Muscle layer of duodenum (tissue), 2 donors: ENCODE results near the gene TMED8.

Experiments used
- H3K27ac ChIP-seq: one replicate; pipeline ENCODE4 v1.7.0; 2013; ENCODE audit warnings: mild to moderate bottlenecking, low read length
- H3K27me3 ChIP-seq: one replicate; pipeline ENCODE4 v1.7.0; 2013; ENCODE audit warnings: low read depth, mild to moderate bottlenecking, control low read depth, low read length
- H3K36me3 ChIP-seq, 2 donors: one replicate each; pipeline ENCODE4 v1.7.0; 2013; ENCODE audit warnings: low read length in 2 of 2, control low read depth in 1 of 2, mild to moderate bottlenecking in 1 of 2; ENCODE audit not compliant: insufficient read depth in 2 of 2, control insufficient read depth in 1 of 2
- H3K4me1 ChIP-seq, 2 donors: one replicate each; pipeline ENCODE4 v1.7.0; 2013; ENCODE audit warnings: low read length in 2 of 2, mild to moderate bottlenecking in 2 of 2, control low read depth in 1 of 2, moderate library complexity in 1 of 2; ENCODE audit not compliant: insufficient read depth in 2 of 2, control insufficient read depth in 1 of 2
- H3K4me3 ChIP-seq, 2 donors: one replicate each; pipeline ENCODE4 v1.7.0; 2013; ENCODE audit warnings: low read length in 2 of 2, low read depth in 1 of 2, mild to moderate bottlenecking in 1 of 2
- H3K9me3 ChIP-seq, 2 donors: one replicate each; pipeline ENCODE4 v1.7.0; 2013; ENCODE audit warnings: low read length in 2 of 2, control low read depth in 1 of 2, mild to moderate bottlenecking in 1 of 2; ENCODE audit not compliant: control insufficient read depth in 1 of 2
- donor health status: healthy.

TMED8 gene

DNA sequence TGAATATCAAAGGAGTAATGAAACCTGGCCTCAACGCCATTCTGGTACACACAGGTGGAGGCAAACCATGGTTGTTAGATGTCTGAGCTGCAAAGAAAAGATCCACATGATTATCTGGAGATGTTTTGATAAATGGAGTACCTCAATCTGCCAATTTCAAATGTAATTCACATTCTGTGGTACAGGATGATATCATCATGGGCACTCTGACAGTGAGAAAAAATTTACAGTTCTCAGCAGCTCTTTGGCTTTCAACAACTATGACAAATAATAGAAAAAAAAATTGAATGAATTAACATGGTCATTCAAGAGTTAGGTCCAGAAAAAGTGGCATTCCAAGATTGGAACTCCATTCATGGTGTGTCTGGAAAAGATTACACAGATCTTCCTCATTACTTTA, 17.3 kb downstream of the TMED8 start:
- H3K27ac ChIP-seq: no peak overlapping the region

DNA sequence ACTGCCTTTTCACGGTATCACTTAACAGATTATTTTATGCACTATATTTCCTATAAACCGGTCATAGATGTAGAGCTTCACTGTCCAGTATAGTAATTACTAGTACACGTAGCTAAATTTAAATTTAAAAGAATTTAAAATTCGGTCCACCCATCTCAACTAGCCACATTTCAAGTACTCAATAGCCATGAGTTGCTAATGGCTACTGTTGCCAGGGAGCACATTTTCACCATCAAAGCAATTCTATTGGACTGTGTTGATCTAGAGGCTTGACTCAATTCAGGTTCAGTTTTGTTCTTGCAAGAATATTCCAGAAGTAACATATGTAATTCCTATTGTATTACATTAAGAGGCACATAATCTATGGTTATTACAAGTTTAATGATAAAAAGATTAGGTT, 20.0 kb downstream of the TMED8 start:
- H3K36me3 ChIP-seq: no peaks in the 10 kb centered on the region
- no peaks in the 10 kb centered on the region for H3K27me3 ChIP-seq
- H3K4me3 ChIP-seq: no peak overlapping the region
- no peaks in the 10 kb centered on the region for H3K9me3 ChIP-seq
- H3K4me1 ChIP-seq: no peaks in the 10 kb centered on the region
- H3K27ac ChIP-seq: no peak overlapping the region

More for the DNA sequence above, 17.3 kb downstream of the TMED8 start:
- H3K4me1 ChIP-seq: no peaks in the 10 kb centered on the region
- H3K4me3 ChIP-seq: no peak overlapping the region
- no peaks in the 10 kb centered on the region for H3K27me3 ChIP-seq
- no peaks in the 10 kb centered on the region for H3K36me3 ChIP-seq
- no peaks in the 10 kb centered on the region for H3K9me3 ChIP-seq

DNA sequence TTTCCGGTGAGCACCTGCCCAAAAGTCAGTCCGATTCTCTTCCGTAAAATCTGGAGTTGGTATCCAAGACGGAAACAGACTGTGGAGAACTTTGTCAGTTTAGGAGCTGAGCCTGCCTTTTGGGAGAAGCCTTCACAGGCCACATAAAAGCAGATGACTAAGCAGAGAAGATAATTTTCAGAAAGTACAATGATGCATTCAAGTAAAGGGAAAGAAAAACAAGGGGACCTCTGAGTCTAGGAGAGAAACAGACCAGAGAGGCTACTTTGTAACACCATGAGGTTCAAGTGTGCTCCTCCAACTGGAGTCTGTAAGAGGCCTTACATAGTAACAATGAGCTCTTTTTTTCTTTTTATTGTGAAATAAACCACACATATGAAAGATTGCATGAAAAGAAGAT, 21.1 kb downstream of the TMED8 start:
- Histone ChIP-seq H3K4me3 (no peak overlapping the region), H3K4me1 (no peaks in the 10 kb centered on the region), H3K36me3 (no peaks in the 10 kb centered on the region), H3K27ac (no peak overlapping the region), H3K9me3 (no peaks in the 10 kb centered on the region), H3K27me3 (no peaks in the 10 kb centered on the region)

DNA sequence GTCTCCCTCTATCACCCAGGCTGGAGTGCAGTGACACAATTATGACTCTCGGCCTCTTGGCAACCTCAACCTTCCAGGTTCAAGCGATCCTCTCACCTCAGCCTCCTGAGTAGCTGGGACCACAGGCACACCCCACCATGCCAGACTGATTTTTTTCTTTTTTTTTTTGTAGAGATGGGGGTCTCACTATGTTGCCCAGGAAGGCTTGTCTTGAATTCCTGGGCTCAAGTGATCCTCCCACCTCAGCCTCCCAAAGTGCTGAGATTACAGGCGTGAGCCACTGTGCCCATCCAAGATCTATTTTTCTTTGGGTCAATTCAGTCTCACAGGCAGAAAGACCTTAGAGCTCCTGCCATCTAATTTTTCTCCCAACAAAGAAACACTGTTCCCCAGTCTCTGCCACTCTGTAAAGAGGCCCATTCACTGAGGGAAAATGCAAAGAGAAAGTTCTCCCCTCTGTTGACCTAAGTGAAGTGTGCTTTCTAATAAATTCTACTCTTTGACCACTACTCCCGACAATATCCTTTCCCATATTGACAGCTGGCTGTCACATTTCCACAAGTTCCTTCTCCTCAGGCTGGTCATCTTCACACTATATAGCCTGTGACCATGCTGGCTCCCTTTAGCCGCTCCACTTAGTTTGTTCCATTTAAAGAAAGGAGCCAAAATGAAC, 23.3 kb downstream of the TMED8 start:
- no peak overlapping the region for H3K4me3 ChIP-seq
- H3K27ac ChIP-seq: no peak overlapping the region
- no peaks in the 10 kb centered on the region for H3K27me3 ChIP-seq
- no peaks in the 10 kb centered on the region for H3K36me3 ChIP-seq
- no peaks in the 10 kb centered on the region for H3K4me1 ChIP-seq
- no peaks in the 10 kb centered on the region for H3K9me3 ChIP-seq

DNA sequence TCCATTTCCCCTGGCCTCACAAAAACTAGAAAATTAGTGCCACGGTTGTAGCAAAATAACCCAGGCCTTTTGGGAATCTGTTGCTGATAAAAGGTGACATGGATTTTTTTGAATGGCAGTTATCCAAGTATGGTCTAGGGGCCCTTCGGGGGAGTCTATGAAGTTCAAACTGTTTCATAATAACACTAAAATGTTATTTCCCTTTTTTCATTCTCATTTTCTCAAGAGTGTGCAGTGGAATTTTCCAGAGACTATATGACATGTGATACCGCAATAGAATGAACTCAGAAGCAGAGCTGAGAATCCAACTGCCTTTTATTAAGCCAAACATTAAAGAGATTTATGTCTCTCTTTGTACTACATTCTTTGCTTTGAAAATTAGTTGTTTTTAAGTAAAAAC, 29.1 kb downstream of the TMED8 start:
- H3K4me3 ChIP-seq: no peak overlapping the region
- no peaks in the 10 kb centered on the region for H3K27me3 ChIP-seq
- H3K9me3 ChIP-seq: no peaks in the 10 kb centered on the region
- peaks cover 3 to 7% of the 10 kb centered on the region in 2 donors for H3K36me3 ChIP-seq
- no peaks in the 10 kb centered on the region for H3K4me1 ChIP-seq
- H3K27ac ChIP-seq: no peak overlapping the region

DNA sequence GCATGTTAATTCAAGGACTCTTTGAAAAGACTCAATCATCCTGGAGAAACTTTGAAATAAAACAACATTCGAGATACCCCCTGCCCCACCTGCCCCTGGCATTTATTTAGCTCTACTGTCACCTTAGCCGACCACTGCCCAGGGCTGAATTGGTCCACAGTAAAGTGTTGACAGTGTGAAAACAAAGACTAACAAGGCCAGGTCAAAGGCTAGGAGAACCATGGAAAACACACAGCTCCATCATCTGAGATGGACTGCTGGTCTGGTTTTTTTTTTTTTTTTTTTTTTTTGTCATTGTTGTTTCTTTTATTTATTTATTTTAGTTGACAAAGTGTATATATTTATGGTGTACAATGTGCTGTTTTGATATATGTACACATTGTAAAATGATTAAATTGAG, 30.4 kb downstream of the TMED8 start:
- Histone ChIP-seq H3K36me3 (peaks cover 16 to 18% of the 10 kb centered on the region in 2 donors), H3K9me3 (no peaks in the 10 kb centered on the region), H3K4me3 (no peak overlapping the region), H3K27me3 (no peaks in the 10 kb centered on the region), H3K27ac (no peak overlapping the region), H3K4me1 (no peaks in the 10 kb centered on the region)

DNA sequence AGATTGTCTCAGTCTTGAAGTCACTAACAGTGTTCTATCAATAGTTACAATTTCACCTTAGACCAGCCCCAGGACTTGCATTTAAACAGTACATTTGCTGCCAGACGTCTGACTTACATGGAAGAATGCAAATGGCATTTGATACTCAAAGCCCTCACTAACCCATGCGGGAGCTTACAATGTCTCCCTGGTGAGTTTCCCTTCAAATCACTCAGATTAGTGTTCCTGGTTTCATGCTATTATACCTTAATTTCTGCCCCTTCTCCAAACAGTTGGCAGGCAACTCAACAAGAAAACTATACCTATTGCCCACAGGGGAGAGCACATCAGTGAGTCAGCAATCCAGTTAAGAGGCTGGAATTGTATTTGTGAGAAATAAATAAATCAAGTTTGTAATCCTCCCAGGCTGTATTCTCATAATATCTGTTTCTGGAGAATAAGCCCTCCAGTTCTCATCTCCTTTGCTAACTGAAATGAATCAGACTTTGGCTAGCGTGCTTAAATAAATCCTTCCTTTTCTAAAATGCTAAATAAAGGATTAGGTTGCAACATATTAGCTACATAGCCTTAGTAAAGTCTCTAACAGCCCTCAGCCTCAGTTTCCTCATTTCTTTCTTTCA, 32.4 kb downstream of the TMED8 start:
- H3K36me3 ChIP-seq: peaks cover 30 to 35% of the 10 kb centered on the region in 2 donors
- no peak overlapping the region for H3K4me3 ChIP-seq
- no peak overlapping the region for H3K27ac ChIP-seq
- H3K9me3 ChIP-seq: no peaks in the 10 kb centered on the region
- H3K27me3 ChIP-seq: no peaks in the 10 kb centered on the region
- H3K4me1 ChIP-seq: no peaks in the 10 kb centered on the region

DNA sequence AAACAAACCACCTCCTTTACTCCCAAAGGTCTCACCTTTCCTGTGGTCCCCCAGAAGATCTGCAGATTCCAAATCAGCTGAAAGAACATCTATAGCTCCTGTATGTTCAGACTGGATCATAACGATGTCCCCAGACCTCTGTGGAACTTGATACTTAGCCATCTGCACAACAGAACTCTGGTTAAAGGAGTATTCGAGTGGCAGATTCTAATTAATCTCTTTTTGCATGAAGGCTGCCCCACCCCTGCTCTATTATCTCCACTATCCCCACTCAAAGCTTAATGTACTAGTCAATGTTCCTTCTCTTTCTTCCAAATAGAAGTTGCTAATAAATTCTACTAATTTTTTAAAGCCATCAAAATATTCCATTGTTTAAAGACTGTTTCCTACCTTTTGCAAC, 33.2 kb downstream of the TMED8 start:
- Histone ChIP-seq H3K9me3 (no peaks in the 10 kb centered on the region), H3K27me3 (no peaks in the 10 kb centered on the region), H3K27ac (no peak overlapping the region), H3K36me3 (peaks cover 35 to 36% of the 10 kb centered on the region in 2 donors), H3K4me3 (no peak overlapping the region), H3K4me1 (no peaks in the 10 kb centered on the region)

DNA sequence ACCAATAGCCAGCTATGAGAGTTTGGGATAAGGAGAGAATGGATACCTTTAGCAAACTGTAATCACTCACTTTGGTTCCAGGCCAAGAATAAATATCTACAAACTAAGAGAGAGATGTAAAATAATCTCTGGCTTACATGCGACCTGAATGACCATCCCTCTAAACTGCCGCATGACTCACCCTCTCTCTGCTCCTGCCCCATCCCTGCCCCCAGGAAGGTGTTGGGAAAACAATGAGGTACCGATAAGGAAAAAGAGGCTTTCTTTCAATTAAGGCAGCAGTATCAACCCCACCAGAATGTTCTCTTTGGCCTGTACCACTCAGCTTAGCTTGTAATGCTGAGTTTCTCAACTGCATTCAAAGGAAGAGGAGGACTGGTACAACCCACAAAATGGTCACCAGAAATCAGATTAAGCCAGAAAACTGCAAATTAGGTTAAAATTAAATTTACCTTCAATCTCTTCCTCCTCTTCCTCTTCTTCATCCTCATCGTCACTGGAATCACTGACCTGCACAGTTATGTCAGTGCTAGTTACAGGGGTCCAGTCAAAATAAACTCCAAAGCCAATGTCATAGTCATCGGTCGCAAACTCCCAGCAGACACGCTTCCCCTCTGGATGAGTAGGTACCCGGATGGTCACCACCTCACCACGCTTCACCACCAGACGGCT, 34.0 kb downstream of the TMED8 start:
- no peaks in the 10 kb centered on the region for H3K27me3 ChIP-seq
- H3K27ac ChIP-seq: no peak overlapping the region
- no peaks in the 10 kb centered on the region for H3K9me3 ChIP-seq
- peaks cover 35 to 36% of the 10 kb centered on the region in 2 donors for H3K36me3 ChIP-seq
- H3K4me1 ChIP-seq: no peaks in the 10 kb centered on the region
- H3K4me3 ChIP-seq: no peak overlapping the region

DNA sequence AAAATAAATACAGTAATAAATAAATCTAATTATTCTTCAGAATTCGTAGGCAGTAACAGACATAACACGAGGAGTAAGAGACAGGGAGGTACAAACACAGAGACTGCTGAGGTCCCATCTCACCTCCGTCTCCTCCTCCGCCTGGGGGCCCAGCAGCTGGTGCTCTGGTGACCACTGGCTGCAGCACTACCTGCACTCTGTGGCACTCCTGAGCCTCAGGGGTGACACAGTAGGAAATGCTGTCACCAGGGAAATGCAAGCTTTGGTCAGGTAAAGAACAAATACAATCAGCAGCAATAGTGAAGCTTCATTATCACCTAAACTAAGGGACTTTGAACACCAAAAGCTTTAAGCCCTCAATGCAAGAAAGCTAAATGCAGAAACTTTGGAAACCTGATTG, 36.5 kb downstream of the TMED8 start:
- no peaks in the 10 kb centered on the region for H3K9me3 ChIP-seq
- H3K4me3 ChIP-seq: no peak overlapping the region
- no peak overlapping the region for H3K27ac ChIP-seq
- H3K36me3 ChIP-seq: peaks cover 36 to 41% of the 10 kb centered on the region in 2 donors
- H3K27me3 ChIP-seq: no peaks in the 10 kb centered on the region
- no peaks in the 10 kb centered on the region for H3K4me1 ChIP-seq

DNA sequence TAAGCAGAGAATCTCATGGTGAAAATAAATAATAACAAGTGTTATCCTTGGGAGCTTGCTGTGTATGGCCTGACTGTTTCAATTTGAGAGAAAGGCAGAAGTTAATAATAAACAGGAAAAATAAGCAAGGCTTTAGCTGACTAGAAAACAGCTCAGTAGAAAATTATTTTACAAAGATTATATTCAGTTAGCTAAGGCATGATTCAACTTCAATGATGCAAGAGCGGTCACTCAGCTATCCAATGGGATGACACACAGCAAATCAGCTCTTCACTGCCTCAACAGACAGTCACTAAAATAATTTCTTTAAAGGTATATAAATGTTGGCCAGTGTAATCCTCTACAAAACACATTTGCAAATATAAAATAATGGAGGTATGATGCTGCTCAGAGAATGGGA, 37.5 kb downstream of the TMED8 start:
- Histone ChIP-seq H3K4me3 (no peak overlapping the region), H3K4me1 (no peaks in the 10 kb centered on the region), H3K27ac (no peak overlapping the region), H3K27me3 (no peaks in the 10 kb centered on the region), H3K9me3 (no peaks in the 10 kb centered on the region), H3K36me3 (peaks cover 36 to 41% of the 10 kb centered on the region in 2 donors)
